RWPE2 (cell line): ENCODE measurements around the gene ROBO1.

Source experiments
- ATAC-seq: fragments of 200-7000 bp; cut with Tn5 transposase; 3 replicates; pipeline ENCODE4 v1.9.1; 2021; ENCODE audit warnings: low read depth
- DNase-seq: peaks from one replicate; pipeline ENCODE4 v3.0.0-alpha.2; 2020; ENCODE audit warnings: low spot score
- H3K27ac ChIP-seq: fragments of 450-650 bp; 2 replicates; pipeline ENCODE4 v1.5.1; 2017; ENCODE audit warnings: mild to moderate bottlenecking; ENCODE audit not compliant: poor library complexity, severe bottlenecking
- H3K27me3 ChIP-seq: fragments of 250-450 bp; sonication (Bioruptor Pico); 2 replicates; pipeline ENCODE4 v1.5.1; 2021; ENCODE audit warnings: mild to moderate bottlenecking, moderate library complexity; ENCODE audit not compliant: insufficient read depth, poor library complexity, severe bottlenecking
- H3K36me3 ChIP-seq: fragments of 250-450 bp; sonication (Bioruptor Pico); 2 replicates; pipeline ENCODE4 v1.5.1; 2020; ENCODE audit warnings: low read depth, mild to moderate bottlenecking, moderate library complexity
- H3K4me1 ChIP-seq: fragments of 250-450 bp; sonication (Bioruptor Pico); 2 replicates; pipeline ENCODE4 v1.5.1; 2021; ENCODE audit warnings: mild to moderate bottlenecking, moderate library complexity; ENCODE audit not compliant: insufficient read depth, poor library complexity, severe bottlenecking
- H3K4me3 ChIP-seq: fragments of 250-450 bp; sonication (Bioruptor Pico); 2 replicates; pipeline ENCODE4 v1.5.1; 2021; ENCODE audit warnings: mild to moderate bottlenecking, moderate library complexity; ENCODE audit not compliant: severe bottlenecking
- H3K9me3 ChIP-seq: fragments of 250-450 bp; sonication (Bioruptor Pico); 2 replicates; pipeline ENCODE4 v1.5.1; 2021; ENCODE audit warnings: mild to moderate bottlenecking, moderate library complexity; ENCODE audit not compliant: severe bottlenecking
- CTCF ChIP-seq: fragments of 450-650 bp; IDR thresholded peaks from one replicate; pipeline ENCODE4 v1.5.1; 2017; ENCODE audit warnings: mild to moderate bottlenecking, moderate library complexity; ENCODE audit not compliant: poor library complexity, severe bottlenecking

Gene ROBO1

GRCh38 chr3:78611278-78611677 is 1156.5 kb downstream of the ROBO1 start:
- Histone ChIP-seq H3K27ac (no peak overlapping the region), H3K36me3 (no peaks in the 10 kb centered on the region), H3K4me1 (no peaks in the 10 kb centered on the region), H3K27me3 (no peaks in the 10 kb centered on the region), H3K4me3 (no peak overlapping the region), H3K9me3 (no peaks in the 10 kb centered on the region)
- DNase-seq (no peak), ATAC-seq (no peak)
- no peak for TF ChIP-seq CTCF

- H3K27me3 ChIP-seq: no peaks in the 10 kb centered on the region
- no peak overlapping the region for H3K4me3 ChIP-seq
- no peak overlapping the region for H3K27ac ChIP-seq
- no peak for TF ChIP-seq CTCF
- H3K4me1 ChIP-seq: no peaks in the 10 kb centered on the region
- H3K9me3 ChIP-seq: no peaks in the 10 kb centered on the region
- H3K36me3 ChIP-seq: no peaks in the 10 kb centered on the region
- ATAC-seq (no peak), DNase-seq (no peak)
Observed at GRCh38 chr3:78610462-78611125, 1157.2 kb downstream of the ROBO1 start.

- Histone ChIP-seq H3K9me3 (no peaks in the 10 kb centered on the region), H3K27me3 (no peaks in the 10 kb centered on the region), H3K4me1 (no peaks in the 10 kb centered on the region), H3K36me3 (no peaks in the 10 kb centered on the region), H3K4me3 (no peak overlapping the region), H3K27ac (no peak overlapping the region)
- no peak for DNase-seq
- ATAC-seq: no peak
- no peak for TF ChIP-seq CTCF
Observed at GRCh38 chr3:78606756-78607155, 1161.0 kb downstream of the ROBO1 start.

GRCh38 chr3:78605178-78605577 is 1162.6 kb downstream of the ROBO1 start:
- H3K36me3 ChIP-seq: no peaks in the 10 kb centered on the region
- no peak for DNase-seq
- no peak for TF ChIP-seq CTCF

GRCh38 chr3:78604341-78604740 is 1163.5 kb downstream of the ROBO1 start:
- ATAC-seq: peak; percentile 36; the same call in 2 of the 3 replicates
- TF ChIP-seq CTCF: no peak
- H3K27ac ChIP-seq: no peak overlapping the region
- no peak overlapping the region for H3K4me3 ChIP-seq
- H3K36me3 ChIP-seq: no peaks in the 10 kb centered on the region
- no peaks in the 10 kb centered on the region for H3K27me3 ChIP-seq
- H3K9me3 ChIP-seq: no peaks in the 10 kb centered on the region
- H3K4me1 ChIP-seq: no peaks in the 10 kb centered on the region
- DNase-seq: no peak

More at GRCh38 chr3:78605178-78605577, 1162.6 kb downstream of the ROBO1 start:
- Histone ChIP-seq H3K9me3 (no peaks in the 10 kb centered on the region), H3K27me3 (no peaks in the 10 kb centered on the region), H3K27ac (no peak overlapping the region), H3K4me1 (no peaks in the 10 kb centered on the region), H3K4me3 (no peak overlapping the region)
- ATAC-seq: no peak
